CD4-positive, alpha-beta T cell treated with Interleukin-15 for 4 hours (primary cell): ENCODE measurements around the gene KYAT1.

Experiments used
- DNase-seq: peaks from one replicate; pipeline ENCODE4 v3.0.0-alpha.2; 2020; ENCODE audit warnings: low spot score

KYAT1 gene

GRCh38 chr9:128908372-128908771, 26.6 kb upstream of the KYAT1 start:
- no peak for DNase-seq

- DNase-seq, result no peak
These were observed 25.0 kb upstream of the KYAT1 start for GRCh38 chr9:128906741-128907140.

- no peak for DNase-seq
These were observed 24.2 kb upstream of the KYAT1 start for GRCh38 chr9:128905964-128906363.

GRCh38 chr9:128903871-128904620, 22.3 kb upstream of the KYAT1 start:
- DNase-seq, result no peak

- DNase-seq, result no peak
These were observed 21.3 kb upstream of the KYAT1 start for GRCh38 chr9:128903079-128903461.

GRCh38 chr9:128902351-128903078, 20.8 kb upstream of the KYAT1 start:
- peak; percentile 90 for DNase-seq

GRCh38 chr9:128901822-128902221, 20.1 kb upstream of the KYAT1 start:
- no peak for DNase-seq

GRCh38 chr9:128901379-128901778, 19.6 kb upstream of the KYAT1 start:
- DNase-seq, result no peak

GRCh38 chr9:128899566-128900322, 18.0 kb upstream of the KYAT1 start:
- peak; percentile 28 for DNase-seq

- no peak for DNase-seq
These were observed 17.3 kb upstream of the KYAT1 start for GRCh38 chr9:128898845-128899565.

GRCh38 chr9:128898382-128898781, 16.6 kb upstream of the KYAT1 start:
- no peak for DNase-seq

- no peak for DNase-seq
These were observed 13.8 kb upstream of the KYAT1 start for GRCh38 chr9:128895556-128895955.

GRCh38 chr9:128894764-128895163, 13.0 kb upstream of the KYAT1 start:
- DNase-seq, result no peak

- no peak for DNase-seq
These were observed 11.6 kb upstream of the KYAT1 start for GRCh38 chr9:128893354-128893753.

- DNase-seq, result peak; percentile 51
These were observed 10.6 kb upstream of the KYAT1 start for GRCh38 chr9:128892221-128892921.

GRCh38 chr9:128891321-128892220, 9.8 kb upstream of the KYAT1 start:
- no peak for DNase-seq

- DNase-seq, result no peak
These were observed 6.2 kb upstream of the KYAT1 start for GRCh38 chr9:128887914-128888350.

GRCh38 chr9:128887049-128887448, 5.3 kb upstream of the KYAT1 start:
- DNase-seq, result no peak

GRCh38 chr9:128886211-128886891, 4.6 kb upstream of the KYAT1 start:
- DNase-seq, result no peak

- no peak for DNase-seq
These were observed 4.0 kb upstream of the KYAT1 start for GRCh38 chr9:128885798-128886197.
